Inferior parietal cortex (tissue), 1 donor: ENCODE results near the gene EFNB1.

Experiments used
- DNase-seq: peaks from one replicate; pipeline ENCODE4 v3.0.0-alpha.2; 2016; ENCODE audit errors: extremely low spot score

The EFNB1 gene

DNA sequence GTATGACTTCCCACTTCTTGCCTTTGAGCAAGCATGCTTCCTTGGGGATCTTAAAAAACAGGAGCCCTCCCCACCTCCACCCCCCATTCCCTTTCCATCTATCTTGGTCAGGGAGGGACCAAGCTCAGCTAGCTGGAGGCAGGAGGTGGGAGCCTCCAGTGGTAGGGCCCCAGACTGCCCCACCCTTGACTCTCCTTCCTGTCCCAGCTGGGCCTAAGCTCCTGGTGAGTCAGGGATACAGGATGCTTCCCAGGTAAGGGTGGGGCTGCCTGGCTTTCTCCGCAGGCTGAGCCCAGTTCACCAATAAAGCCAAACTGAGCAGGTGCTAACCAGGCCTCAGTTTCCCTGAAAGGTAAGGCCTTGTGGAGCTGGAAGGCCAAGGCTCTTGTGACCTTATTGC is 15.2 kb downstream of the EFNB1 start:
- no peak for DNase-seq

DNA sequence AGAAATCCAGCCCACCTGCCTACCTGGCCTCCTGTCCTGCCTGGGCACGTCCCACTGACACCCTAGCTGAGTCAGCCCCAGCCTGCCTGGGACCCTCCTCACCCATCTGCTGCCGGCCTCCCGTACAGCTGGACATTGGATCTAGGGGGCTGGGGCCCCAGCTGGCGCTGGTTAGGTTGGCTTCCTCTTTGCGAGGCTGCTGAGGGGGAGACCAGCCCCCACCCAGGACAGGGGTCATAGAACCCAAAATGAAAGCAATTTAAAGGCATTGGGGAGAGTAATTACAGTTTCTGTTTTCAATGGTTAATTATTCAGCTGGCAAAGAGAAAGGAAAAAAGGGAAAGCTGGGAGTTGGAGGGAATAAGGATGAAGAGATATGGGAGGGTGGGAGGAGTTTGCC is 15.8 kb downstream of the EFNB1 start:
- no peak for DNase-seq

DNA sequence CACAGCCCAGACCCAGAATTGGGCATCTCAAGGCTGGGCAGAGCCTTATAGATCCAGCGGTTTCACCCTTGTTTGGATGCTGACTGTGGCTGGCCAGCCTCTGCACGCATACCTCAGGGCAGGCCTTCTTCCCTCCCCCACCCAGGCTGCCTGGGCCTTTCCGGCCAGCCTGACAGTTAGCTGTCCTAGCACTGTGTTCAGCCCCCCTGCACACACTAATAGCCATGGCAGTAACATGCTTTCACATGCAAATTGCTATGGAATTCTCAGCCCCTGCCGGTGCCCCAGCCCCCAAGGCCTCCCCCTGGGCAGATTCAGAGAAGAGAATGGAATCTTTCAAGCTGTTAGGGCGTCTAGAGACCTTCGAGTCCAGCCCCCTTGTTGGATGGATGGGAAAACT is 17.7 kb downstream of the EFNB1 start:
- DNase-seq, result no peak

DNA sequence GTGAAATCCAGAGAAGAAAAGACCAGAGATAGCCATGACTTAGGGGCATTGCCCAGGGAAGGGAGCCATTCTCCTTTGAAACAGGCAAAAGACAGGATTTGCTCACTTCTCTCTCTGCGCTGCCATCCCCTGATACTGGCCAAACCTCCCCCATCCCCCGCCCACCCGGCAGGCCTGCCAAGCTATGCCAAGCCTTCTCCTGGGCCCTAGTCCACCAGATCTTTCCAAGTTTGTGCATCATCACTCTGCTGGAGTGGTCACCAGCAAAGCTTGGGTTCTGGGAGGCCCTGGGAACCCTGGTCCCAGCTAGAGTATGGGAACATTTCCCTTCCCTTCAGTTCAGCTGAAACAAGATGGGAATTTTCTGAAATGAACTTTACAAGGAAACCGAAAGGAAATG is 18.4 kb downstream of the EFNB1 start:
- no peak for DNase-seq

DNA sequence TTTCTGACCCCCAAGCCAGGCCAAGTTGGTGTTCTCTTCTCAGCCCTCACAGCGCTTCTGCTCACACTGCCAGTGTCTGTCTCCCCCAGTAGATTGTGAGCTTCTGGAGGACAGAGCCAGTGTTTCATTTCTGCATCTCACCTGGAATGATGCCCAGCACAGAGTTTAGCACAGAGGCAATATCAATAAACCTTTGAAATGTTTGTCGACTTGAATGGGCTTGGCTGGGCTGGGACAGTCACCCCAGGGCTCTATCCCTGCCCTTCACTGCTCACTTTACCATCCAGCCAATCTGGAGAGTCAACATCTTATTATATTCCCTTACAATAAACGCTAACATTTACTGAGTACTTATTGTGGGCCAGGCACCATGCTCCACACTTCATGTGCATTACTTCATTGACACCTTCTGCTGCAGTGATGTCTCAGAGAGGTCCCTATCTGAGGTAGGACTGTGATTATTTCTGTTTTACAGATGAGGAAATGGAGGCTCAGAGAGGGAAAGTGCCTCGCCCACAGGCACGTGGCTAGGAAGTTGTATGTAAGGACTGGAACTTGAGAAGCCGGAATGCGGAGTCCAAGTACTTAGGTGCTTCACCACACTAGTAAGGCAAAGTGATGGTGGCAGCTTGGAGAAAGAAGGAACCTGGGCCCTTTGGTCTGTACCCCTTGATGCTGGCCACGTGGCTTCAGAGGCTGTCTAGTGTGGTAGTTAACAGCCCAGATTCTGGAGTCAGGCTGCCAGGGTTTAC is 19.5 kb downstream of the EFNB1 start:
- DNase-seq, result no peak

DNA sequence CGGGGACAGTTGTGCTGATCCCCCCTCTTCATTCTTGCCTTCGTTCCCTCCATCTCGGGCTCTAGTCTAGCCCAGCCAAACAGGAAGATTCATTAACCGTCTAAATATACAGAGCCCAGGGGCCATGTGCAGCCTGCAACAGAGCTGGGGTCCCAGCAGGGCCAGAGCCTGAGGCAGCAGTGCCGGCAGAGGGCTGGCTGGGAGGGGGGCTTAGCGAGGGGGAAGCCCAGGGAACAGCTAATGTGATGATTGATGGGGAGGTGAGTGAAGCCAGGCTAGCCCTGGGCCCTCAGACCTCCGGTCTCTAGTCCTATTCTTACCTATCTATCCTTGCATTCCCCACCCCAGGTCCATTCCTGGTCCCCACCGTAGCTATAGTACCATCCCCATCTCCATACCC is 22.3 kb downstream of the EFNB1 start:
- no peak for DNase-seq

DNA sequence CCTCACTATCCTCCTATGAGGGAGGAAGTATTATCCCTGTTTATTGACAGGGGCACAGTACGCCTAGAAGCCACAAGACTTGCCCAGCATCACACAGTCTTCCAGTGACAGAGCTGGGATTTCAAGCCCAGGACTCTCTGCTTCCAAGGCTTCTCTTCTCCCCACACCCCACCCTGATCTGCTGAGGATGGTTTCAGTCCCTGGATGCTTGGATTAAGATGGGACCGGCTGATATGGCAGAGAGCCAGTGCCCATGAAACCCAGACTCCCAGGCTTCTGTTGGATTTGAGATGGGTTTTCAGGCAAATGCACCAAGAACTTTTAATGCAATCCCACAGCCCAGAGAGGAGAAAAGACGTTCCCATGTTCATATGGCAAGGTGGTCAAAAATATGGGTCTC is 23.2 kb downstream of the EFNB1 start:
- DNase-seq, result no peak

DNA sequence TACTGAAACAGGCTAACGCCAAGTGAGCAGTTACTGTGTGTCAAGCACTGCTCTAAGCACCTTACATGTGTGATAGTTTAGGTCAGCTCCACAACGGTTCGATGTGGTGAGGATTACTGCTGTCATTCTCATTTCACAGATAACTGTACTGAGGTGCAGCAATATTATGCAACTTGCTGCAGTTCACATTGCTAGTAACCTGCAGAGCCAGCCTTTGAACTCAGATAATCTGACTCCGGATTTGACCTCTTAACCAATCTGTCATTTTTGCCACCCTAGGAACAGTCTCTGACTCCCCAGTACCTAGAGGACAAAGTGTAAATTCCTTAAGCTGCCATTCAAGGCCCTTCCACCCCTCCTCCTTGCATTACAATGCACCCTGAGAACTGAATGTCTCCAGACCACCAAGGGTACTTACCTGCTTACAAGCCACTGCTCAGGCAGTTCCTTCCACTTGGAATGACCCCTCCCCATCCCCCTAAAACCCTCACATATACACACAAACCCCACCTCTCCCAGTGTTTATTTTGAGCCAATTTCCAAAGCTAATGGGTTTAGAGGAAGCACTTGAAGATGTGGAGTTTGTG is 24.9 kb downstream of the EFNB1 start:
- DNase-seq, result no peak

DNA sequence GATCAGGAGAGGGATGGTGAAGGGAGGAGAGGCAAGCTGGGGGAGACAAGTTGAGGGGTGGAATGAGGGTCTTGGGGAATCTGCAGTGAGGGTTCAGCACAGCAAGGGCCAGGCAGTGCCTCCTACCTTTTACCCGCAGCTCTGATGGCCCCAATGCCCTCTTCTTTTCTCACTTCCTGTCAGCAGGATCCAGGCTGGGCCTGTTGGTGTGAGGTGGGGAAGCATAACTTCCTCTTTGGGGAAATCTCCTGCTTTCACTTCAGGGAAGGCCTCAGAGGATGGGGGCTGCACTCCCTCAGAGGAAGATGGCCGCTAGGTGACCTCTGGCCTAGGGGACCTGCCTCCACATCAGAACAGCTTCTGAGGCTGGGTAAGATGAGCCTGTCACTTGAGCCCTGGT is 36.5 kb downstream of the EFNB1 start:
- no peak for DNase-seq

DNA sequence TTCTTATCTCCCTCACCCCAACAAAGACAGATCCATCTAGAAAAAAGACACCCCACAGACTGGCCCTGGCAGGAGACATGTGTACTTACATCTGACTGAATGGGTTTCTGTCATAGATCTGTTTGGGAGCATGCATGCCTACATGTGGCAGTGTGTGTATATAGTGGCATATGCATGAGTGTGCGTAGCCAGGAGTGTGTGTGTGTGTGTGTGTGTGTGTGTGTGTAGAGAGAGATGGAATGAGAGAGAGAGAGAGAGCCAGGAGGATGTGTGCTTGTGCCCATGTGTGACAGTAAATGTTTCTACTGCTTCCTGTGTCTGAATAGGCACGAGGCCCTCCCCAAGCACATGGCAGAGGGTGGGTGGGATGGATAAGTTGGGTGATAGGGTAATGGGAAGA is 37.1 kb downstream of the EFNB1 start:
- DNase-seq, result no peak

DNA sequence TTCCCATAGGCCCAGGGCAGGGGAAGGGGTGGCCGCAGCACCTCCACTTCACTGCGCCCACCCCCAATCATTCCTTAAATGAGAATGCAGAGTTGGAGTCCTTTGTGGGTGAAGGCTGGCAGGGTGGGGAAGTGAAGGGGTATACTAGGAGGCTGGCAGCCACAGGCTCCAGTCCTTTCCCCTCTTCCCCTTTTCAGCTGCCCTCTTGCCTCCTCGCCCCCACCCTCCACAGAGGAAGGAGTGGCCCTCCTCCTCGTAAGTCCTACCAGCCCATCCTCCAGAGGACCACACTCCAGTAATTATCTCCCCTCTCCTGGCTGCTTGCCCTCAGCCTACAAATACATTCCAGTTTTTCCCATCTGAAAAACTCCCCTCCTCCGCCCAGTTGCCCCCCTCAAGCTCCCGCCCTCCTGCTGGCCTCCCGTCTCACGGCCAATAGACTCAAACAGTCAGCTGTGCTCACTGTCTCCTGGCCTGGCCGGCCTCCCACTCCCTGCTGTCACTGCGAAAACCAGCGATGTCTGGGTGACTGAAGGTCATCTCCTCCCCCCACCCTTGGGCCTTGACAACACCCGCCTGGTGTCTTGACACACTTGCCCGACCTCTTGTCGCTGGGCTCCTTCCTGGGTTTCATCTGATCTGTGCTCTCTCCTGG is 38.8 kb downstream of the EFNB1 start:
- DNase-seq, result no peak

DNA sequence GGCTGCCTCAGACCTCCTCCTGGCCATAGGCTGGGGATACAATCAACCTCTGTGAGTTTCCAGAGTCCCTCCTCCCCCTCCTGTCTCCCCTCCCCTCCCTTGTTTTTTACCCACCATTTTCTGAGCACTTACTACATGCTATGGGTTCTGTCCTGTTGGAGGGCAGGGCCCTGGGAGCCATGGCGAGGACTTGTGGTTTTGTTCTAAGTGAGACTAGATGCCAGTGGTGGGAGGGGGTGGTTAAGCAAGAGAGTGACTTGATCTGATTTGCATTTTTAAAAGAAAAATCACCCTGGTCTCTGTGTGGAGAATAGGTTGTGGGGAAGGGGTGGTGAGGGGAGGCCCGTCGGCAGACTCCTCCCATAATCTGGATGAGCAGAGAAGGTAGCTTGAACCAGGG is 39.5 kb downstream of the EFNB1 start:
- DNase-seq, result no peak

DNA sequence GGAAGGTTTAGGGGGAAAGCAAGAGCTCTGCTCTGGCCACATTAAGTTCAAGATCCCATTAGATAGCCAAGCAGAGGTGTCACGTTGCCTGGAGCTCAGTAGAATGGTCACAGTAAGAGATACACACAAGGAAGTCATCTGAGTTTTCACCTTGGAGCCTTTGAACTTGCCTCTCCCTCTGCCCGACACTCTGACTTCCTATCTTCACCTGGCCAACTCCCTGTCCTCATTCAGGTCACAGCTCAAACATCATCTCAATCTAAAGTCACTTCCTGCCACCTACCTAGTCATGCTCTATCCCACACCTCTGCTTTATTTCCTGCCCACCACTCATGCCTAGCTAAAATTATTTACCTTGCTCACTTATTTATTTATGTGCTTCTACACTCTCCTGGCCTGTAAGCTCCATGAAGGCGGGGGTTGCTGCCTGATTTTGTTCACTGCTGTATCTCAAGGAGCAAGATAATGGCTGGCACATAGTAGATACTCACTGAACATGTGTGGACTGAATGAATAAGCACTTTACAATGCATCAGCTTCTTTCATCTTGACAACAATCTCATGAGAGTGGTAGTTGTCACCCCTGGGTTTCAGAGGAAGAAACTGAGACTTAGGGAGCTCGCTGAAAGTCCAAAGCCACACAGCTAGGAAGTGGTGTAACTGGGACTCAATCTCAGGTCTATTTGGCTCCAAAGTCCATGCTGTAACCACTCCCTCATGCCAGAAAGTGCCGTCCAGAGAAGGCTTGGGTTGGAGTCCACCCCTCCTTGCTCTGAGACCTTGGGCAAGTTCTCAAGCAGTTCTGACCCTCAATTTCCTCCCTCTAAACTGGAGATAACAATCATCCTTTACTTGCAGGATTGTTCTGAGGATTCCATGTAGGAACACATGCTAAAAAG is 40.3 kb downstream of the EFNB1 start:
- no peak for DNase-seq

DNA sequence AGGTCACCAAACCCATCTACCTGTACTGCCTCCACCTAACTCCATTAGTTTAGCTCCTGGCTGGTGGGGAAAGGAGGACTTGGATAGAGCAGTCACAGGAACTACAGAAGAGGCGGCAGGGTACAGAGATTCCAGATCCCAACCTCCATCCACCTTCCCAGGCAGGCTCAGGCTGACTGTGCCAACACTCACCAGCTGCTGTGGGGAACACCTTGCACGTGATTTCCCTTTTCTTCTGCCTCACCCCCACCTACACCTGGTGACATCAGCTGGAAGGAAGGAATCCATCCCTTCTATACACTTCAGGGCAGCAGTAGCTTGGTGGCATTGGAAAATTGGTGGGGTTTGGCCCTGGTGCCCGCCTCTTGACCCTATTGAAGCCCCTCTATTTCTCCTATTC is 41.5 kb downstream of the EFNB1 start:
- no peak for DNase-seq

DNA sequence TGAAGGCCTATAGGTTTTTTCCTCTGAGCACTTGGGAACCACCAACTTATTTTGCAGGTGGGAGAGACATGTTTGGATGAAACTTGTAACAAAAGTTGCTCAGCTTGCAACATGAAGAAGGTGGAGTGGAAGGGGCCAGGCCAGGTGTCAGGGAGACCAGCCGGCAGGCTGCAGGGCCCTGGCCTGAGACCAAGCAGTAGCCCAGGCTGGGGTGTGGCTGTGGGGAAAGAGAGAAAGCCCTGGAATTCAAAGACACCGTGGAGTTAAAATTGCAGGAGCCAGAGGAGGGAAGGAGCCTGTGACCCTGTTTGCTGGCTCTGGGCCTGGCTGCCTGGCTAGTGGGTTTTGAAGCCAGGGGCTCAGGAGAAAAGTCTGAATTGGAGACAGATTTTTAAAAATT is 43.4 kb downstream of the EFNB1 start:
- no peak for DNase-seq

DNA sequence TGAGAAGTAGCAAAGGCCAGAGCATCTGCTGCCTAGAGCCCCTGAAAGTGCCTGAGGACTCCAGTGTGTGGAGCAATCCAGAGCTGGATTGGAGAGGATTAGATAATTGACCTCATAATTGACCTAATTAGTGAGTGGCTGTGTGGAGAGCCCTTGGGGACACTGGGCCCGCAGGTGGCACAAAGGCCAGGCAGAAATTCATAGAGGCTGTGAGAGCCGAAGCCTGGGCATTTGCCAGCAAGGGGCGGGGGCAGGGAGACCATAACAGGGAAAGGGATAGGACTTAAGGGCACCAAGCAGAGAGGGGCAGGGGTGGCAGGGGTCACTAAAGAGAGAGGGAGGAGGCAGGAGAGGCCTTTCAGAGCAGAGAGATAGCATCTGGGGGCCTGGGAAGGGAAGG is 45.3 kb downstream of the EFNB1 start:
- no peak for DNase-seq

DNA sequence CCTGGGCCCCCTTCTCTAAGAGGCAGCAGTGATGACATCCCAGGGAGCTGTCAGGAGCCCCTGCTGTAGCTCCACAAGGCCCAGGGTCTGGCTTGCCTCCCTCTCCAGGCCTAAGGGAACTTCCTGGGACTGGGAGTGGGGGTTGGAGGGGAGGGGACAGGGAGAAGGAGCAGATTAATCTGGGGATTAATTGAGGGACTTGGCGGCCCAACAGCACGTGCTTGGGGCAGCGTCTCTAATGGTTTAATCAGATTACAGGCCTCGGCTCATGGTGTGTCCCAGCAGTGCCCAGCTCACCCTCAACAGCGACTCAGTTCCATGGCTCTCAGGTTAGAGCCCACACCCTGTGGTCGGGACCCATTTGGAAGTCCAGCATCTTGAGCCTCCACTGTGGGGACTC is 47.9 kb downstream of the EFNB1 start:
- no peak for DNase-seq

DNA sequence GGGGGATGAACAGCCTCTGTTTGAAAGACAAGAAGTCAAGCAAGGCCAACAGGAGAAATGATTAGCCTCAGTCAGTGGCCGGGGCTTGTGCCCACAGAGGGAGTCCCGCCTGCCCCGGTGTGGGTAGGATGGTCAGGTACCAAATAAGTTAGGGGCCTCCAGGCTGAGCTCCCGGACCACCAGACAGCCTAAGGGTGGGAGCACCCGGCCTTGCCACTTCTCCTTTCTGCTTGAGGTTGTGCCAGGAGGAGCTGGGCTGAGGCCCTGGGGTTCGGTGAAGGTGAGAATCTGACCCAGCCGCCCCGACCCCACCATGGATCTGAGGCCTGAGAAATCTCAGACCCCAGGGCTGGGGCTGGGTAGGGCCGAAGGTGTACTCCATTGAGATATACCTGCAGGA is 48.8 kb downstream of the EFNB1 start:
- DNase-seq, result no peak

DNA sequence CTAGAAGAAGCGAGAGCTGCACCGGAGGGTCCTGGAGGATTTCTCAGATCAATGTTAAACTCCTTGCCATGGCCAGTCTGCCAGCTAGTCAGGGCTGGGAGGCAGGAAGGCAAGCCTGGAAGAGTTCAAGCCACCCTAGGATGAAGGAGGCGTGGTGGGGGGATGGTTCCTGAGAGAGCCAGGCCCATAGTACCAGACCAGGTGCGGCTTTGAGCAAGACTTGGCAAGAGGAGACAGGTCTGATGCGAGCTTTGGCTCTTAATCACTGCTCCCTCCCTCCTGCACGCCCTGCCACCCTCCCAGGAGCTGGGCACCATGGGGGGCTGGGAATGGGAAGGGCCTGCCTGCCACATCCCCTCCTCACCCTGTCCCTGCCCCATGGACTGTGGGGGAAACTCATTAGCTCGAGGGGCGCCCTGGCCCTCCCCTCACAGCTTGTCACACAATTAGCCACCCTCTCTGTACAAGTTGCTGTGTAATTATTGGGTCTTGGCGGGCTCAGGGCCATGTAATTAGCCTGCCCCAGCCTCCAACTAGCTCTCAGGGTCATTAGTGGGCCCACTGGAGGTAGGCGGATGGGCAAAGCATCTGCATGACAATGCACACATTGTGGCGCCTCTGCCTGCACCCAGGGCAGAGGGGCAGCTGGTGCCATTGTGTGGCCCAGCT is 50.3 kb downstream of the EFNB1 start:
- no peak for DNase-seq

DNA sequence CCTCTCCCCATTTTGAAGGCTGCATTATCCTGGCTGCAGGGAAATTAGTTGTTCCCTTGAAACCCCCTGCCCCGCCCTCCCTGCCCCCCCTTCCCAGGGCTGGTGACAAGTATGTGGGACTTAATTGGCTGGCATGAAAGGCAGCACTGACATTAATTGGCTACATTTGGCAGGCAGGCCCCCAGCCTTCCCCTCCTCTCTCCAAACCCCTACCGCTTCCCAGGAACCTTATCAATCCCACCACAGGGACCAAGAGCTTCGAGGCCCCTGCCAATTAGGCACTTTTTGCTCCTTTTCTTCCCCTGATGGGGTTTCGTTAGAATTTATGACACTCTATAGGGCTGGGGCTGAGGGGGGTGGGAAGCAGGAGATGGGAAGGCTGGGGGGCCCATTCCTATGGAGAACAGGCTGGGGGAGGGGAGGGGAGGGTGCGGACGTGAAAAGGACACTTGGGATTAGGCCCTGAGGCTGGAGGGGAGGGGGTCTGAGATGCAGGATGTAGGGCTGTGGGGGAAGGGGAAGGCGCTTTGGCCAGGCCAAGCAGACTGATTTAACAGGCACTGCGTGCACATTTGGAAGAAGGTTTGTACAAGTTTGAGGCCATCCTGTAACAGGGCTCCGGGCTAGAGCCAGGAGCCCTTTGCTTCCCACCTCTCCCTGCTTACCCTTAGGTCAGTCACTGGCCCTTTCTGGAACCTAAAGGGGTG is 52.2 kb downstream of the EFNB1 start:
- DNase-seq, result no peak

DNA sequence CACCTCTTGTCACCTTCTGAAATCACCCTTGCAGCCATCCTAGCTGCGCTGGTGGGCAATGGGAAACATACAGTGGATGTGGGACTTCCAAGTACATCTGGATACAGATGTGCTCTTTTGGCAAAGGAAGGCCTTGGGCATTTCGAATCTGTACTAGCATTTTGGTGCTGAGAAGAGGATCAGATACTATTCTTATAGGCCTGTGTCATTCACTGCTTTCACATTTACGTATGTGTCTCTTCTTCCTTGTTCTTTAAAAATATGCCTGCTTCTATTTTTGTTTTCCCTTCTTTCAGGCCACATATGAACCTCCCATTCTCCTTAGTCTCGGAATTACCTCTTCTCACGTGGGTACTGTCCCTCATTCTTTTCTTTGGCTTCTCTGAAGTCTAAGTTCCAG is 53.1 kb downstream of the EFNB1 start:
- no peak for DNase-seq
